NK-92 treated with Interleukin-12 subunit alpha and Interleukin-12 subunit beta, amount 100 ng/mL, for 24 hours (cell line): ENCODE data around the gene BIRC2.
"Not testable (repeated sequence)": the region's sequence is repeated elsewhere in the genome, so short reads cannot be mapped to it uniquely, and the experiment has no call there.

Experiments
- DNase-seq: peaks from one replicate; lab custom pipeline; 2025; lab: John Stamatoyannopoulos, UW

The BIRC2 gene

GRCh38 chr11:102323542-102324251 lies 23.3 kb upstream of the BIRC2 start:
- DNase-seq: no peak

- DNase-seq: no peak
Observed at GRCh38 chr11:102325088-102325487, 21.9 kb upstream of the BIRC2 start.

GRCh38 chr11:102328748-102329147 lies 18.3 kb upstream of the BIRC2 start:
- no peak for DNase-seq

GRCh38 chr11:102330231-102330630 lies 16.8 kb upstream of the BIRC2 start:
- DNase-seq: no peak

- DNase-seq: no peak
Observed at GRCh38 chr11:102331341-102331740, 15.7 kb upstream of the BIRC2 start.

- no peak for DNase-seq
Observed at GRCh38 chr11:102332611-102332994, 14.4 kb upstream of the BIRC2 start.

- no peak for DNase-seq
Observed at GRCh38 chr11:102338479-102339010, 8.5 kb upstream of the BIRC2 start.

- not testable (repeated sequence) for DNase-seq
Observed at GRCh38 chr11:102341311-102341710, 5.7 kb upstream of the BIRC2 start.

- peak; percentile 25 for DNase-seq
Observed at GRCh38 chr11:102341844-102342318, 5.1 kb upstream of the BIRC2 start.

GRCh38 chr11:102343809-102344208 lies 3.2 kb upstream of the BIRC2 start:
- no peak for DNase-seq

- DNase-seq: no peak
Observed at GRCh38 chr11:102345904-102346303, 1.1 kb upstream of the BIRC2 start.

- no peak for DNase-seq
Observed at GRCh38 chr11:102346456-102346747, 612 bp upstream of the BIRC2 start.

- no peak for DNase-seq
Observed at GRCh38 chr11:102347462-102348370, 702 bp downstream of the BIRC2 start.

- no peak for DNase-seq
Observed at GRCh38 chr11:102357116-102357515, 10.1 kb downstream of the BIRC2 start.

GRCh38 chr11:102359372-102359771 lies 12.4 kb downstream of the BIRC2 start:
- DNase-seq: no peak

- no peak for DNase-seq
Observed at GRCh38 chr11:102360681-102361080, 13.7 kb downstream of the BIRC2 start.

GRCh38 chr11:102361086-102362031 lies 14.3 kb downstream of the BIRC2 start:
- no peak for DNase-seq

GRCh38 chr11:102364991-102365390 lies 18.0 kb downstream of the BIRC2 start:
- no peak for DNase-seq

GRCh38 chr11:102367364-102367763 lies 20.4 kb downstream of the BIRC2 start:
- DNase-seq: no peak

- DNase-seq: no peak
Observed at GRCh38 chr11:102368472-102368871, 21.5 kb downstream of the BIRC2 start.

- not testable (repeated sequence) for DNase-seq
Observed at GRCh38 chr11:102374633-102375424, 27.8 kb downstream of the BIRC2 start.
